Lung (tissue), 12 donors: ENCODE measurements around the gene LRRC27. TPM values are rescaled to one million over a fixed set of nuclear protein-coding genes. Genes with fewer than 3 reads are reported as not detected.
A peak's percentile ranks its signal among the peaks of the same experiment; 100 is the strongest.

Experiments used
- ATAC-seq: fragments of 200-7000 bp; cut with Tn5 transposase; one replicate; pipeline ENCODE4 v1.9.1; 2020; ENCODE audit warnings: moderate number of reproducible peaks; ENCODE audit not compliant: insufficient read depth, low FRiP score
- DNase-seq, 3 donors: peaks; one replicate each; pipeline ENCODE4 v3.0.0-alpha.2; 2013 to 2017
- H3K27ac ChIP-seq, 2 donors: one replicate each; pipeline ENCODE4 v1.5.1; 2013; ENCODE audit warnings: mild to moderate bottlenecking in 2 of 2, moderate library complexity in 2 of 2, control low read depth in 1 of 2, inconsistent platforms in 1 of 2, low read depth in 1 of 2, low read length in 1 of 2
- H3K27me3 ChIP-seq, 3 donors: one replicate each; pipeline ENCODE4 v1.5.1; 2013; ENCODE audit warnings: low read length in 2 of 3; ENCODE audit not compliant: control insufficient read depth in 3 of 3, insufficient read depth in 3 of 3
- H3K36me3 ChIP-seq, 4 donors: one replicate each; pipeline ENCODE4 v1.5.1; 2013; ENCODE audit warnings: low read length in 4 of 4, mild to moderate bottlenecking in 1 of 4, moderate library complexity in 1 of 4; ENCODE audit not compliant: control insufficient read depth in 4 of 4, insufficient read depth in 4 of 4
- H3K4me1 ChIP-seq, 5 donors: one replicate each; pipeline ENCODE4 v1.5.1; 2013; ENCODE audit warnings: low read length in 5 of 5, mild to moderate bottlenecking in 2 of 5, moderate library complexity in 1 of 5; ENCODE audit not compliant: control insufficient read depth in 5 of 5, insufficient read depth in 5 of 5
- H3K4me3 ChIP-seq: one replicate; pipeline ENCODE4 v1.5.1; 2013; ENCODE audit warnings: mild to moderate bottlenecking, control low read depth, moderate library complexity
- H3K9ac ChIP-seq, 2 donors: one replicate each; pipeline ENCODE4 v1.5.1; 2013; ENCODE audit warnings: low read length in 2 of 2, control low read depth in 1 of 2; ENCODE audit not compliant: insufficient read depth in 1 of 2
- H3K9me3 ChIP-seq, 4 donors: one replicate each; pipeline ENCODE4 v1.5.1; 2013; ENCODE audit warnings: low read length in 3 of 4, mild to moderate bottlenecking in 1 of 4, moderate library complexity in 1 of 4; ENCODE audit not compliant: control insufficient read depth in 4 of 4, insufficient read depth in 3 of 4
- CTCF ChIP-seq: IDR thresholded peaks from 2 replicates; pipeline ENCODE4 v1.5.1; 2012; ENCODE audit warnings: mild to moderate bottlenecking; ENCODE audit errors: control extremely low read depth, extremely low read depth
- WGBS, 2 donors: extraction: QIAGEN DNeasy Blood & Tissue Kit; methylation state at CpG; one replicate each; pipeline ENCODE4 v1.1.7; 2013; 5-methylcytosine and 5-hydroxymethylcytosine counted together
- polyA plus RNA-seq, 2 donors: library from polyadenylated mRNA; stranded (reverse); fragments of 200-250 nt; gene quantifications; one replicate each; pipeline ENCODE4 v1.2.1, GENCODE V29; 2013
- total RNA-seq, 2 donors: library from RNA; depleted of rRNA in 1 of 2; stranded (reverse); fragments of >200 nt in 1 of 2; gene quantifications; one replicate each; pipeline ENCODE4 v1.2.1, GENCODE V29; 2014 to 2021
- donor health status: control.
- donor health status: control.
- donor health status: Bipolar disorder and iron deficiency.
- donor health status: healthy.
- donor health status: DM: yes; HTN: yes; CAD: no.

The LRRC27 gene
- total and polyA plus RNA-seq, 4 donors, result 5.8 to 25.5 (median 17.2) TPM

- H3K4me1 ChIP-seq, result peaks cover 0 to 26% (median 6%) of the 10 kb centered on the region in 5 donors
- H3K9me3 ChIP-seq, result no peaks in the 10 kb centered on the region
- H3K4me3 ChIP-seq, result no peak overlapping the region
- ATAC-seq, result no peak
- no peak for DNase-seq
- no peaks in the 10 kb centered on the region for H3K27me3 ChIP-seq
- 97% methylated on average over 9 of the region's 9 CpGs for WGBS, 2 donors
- H3K9ac ChIP-seq, result no peak overlapping the region
- TF ChIP-seq CTCF, result no peak
- H3K36me3 ChIP-seq, result peaks cover 0 to 4% (median 2%) of the 10 kb centered on the region in 4 donors
- H3K27ac ChIP-seq, result no peak overlapping the region
These were observed 3.9 kb upstream of the LRRC27 start for GRCh38 chr10:132328106-132328505.

- Histone ChIP-seq H3K9ac (no peak overlapping the region), H3K36me3 (peaks cover 0 to 4% (median 2%) of the 10 kb centered on the region in 4 donors), H3K27ac (peak overlapping the region in 1 of 2 donors; percentile 24), H3K4me1 (peaks cover 0 to 27% (median 7%) of the 10 kb centered on the region in 5 donors), H3K27me3 (no peaks in the 10 kb centered on the region), H3K4me3 (no peak overlapping the region), H3K9me3 (no peaks in the 10 kb centered on the region)
- no peak for TF ChIP-seq CTCF
- 68 to 72% methylated on average over 8 of the region's 8 CpGs for WGBS, 2 donors
- ATAC-seq (no peak), DNase-seq (no peak)
These were observed 3.3 kb upstream of the LRRC27 start for GRCh38 chr10:132328738-132329137.

GRCh38 chr10:132329565-132330485, 2.2 kb upstream of the LRRC27 start:
- DNase-seq (peak in 1 of 3 donors; percentile 12), ATAC-seq (no peak)
- no peaks in the 10 kb centered on the region for H3K9me3 ChIP-seq
- 28 to 34% methylated on average over 23 of the region's 23 CpGs for WGBS, 2 donors
- H3K4me1 ChIP-seq, result peaks cover 0 to 27% (median 7%) of the 10 kb centered on the region in 5 donors
- TF ChIP-seq CTCF, result no peak
- H3K27ac ChIP-seq, result peak overlapping the region in 1 of 2 donors; percentile 71
- peaks cover 0 to 3% (median 1%) of the 10 kb centered on the region in 4 donors for H3K36me3 ChIP-seq
- H3K4me3 ChIP-seq, result peak overlapping the region; percentile 35
- no peaks in the 10 kb centered on the region for H3K27me3 ChIP-seq
- no peak overlapping the region for H3K9ac ChIP-seq
